Measurements from ENCODE around the gene SLC6A5. TPM values are rescaled to one million over a fixed set of nuclear protein-coding genes. Genes with fewer than 3 reads are reported as not detected.

Gene SLC6A5
- total and polyA plus RNA-seq, 10 of the 15 experiments (the other 5 are each of a cell fraction or from before 2014, with no cell fraction given), result 0.01 TPM; not detected in 9

DNA sequence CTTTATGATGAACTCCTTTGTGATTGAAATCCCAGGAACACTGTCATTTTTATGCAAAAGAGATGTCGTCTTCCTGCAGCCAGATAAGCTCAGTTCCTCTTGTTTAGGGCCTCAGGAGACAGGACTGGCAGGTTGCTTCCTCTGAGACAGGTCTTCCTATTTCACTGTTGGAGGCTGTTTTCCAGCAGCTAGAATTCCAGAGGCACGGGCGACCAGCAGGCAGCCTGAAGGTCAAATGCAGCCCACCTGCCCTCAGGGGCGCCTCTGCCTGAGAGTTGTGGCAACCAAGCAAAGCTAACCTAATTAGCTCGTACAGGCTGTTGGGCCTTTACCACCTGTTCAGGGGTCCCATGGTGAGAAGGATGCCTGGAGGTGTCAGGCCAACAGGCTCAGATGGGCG lies 22.3 kb downstream of the SLC6A5 start:
- H3K27me3 ChIP-seq (replicated peaks in 1 of 2; ENCODE audit: control insufficient read depth in 2 of 2, insufficient read depth in 2 of 2, low read length in 1 of 2), result peaks cover 0 to 8% of the 10 kb centered on the region in 2 experiments; a peak in 2 of 4 replicates
- H3K4me3 ChIP-seq, result no peak overlapping the region
- CTCF ChIA-PET, result no interaction called here
- in situ Hi-C loops (cut with MboI), result no loop called here
- no peaks in the 10 kb centered on the region for H3K9me3 ChIP-seq (replicated peaks; ENCODE audit: control insufficient read depth, insufficient read depth, low read length)
- no peak overlapping the region for H3K4me2 ChIP-seq (ENCODE audit: control insufficient read depth, insufficient read depth)
- POLR2A ChIA-PET, result no interaction called here
- no peak for DNase-seq (ENCODE audit: low read depth, low spot score)
- no TSS peak for BruUV-seq (replicated peaks)
- intact Hi-C loops (cut with micrococcal nuclease; ENCODE audit: unreplicated experiment), result no loop called here
- ATAC-seq, result no peak
- H2AFZ ChIP-seq (ENCODE audit: control insufficient read depth, low read depth, low read length), result no peak overlapping the region
- H3K9ac ChIP-seq (ENCODE audit: control insufficient read depth, insufficient read depth, low read length), result no peak overlapping the region
- H3K79me2 ChIP-seq (ENCODE audit: control insufficient read depth, insufficient read depth, low read length), result no peaks in the 10 kb centered on the region
- WGBS (ENCODE audit: insufficient coverage, insufficient replicate concordance, low lambda C conversion rate, missing lambda C conversion rate), result 6% methylated on average over 6 of the region's 6 CpGs
- FAIRE-seq, result no peak
- TF ChIP-seq CHD1 (IDR thresholded peaks at IDR 0.05; ENCODE audit: low read depth, low read length) (no peak), EGR1 (IDR thresholded peaks at IDR 0.05; ENCODE audit: borderline replicate concordance in 1 of 2, low read depth in 2 of 2, low read length in 2 of 2) (no peak), PML (IDR thresholded peaks at IDR 0.05; ENCODE audit: low read length) (no peak), SMC3 (IDR thresholded peaks at IDR 0.05; ENCODE audit: borderline replicate concordance, low read length) (no peak), SP1 (IDR thresholded peaks at IDR 0.05; ENCODE audit: low read depth, low read length) (no peak), MTA3 (IDR thresholded peaks at IDR 0.05; ENCODE audit: borderline replicate concordance, low read length) (no peak), ESRRA (IDR thresholded peaks at IDR 0.05; ENCODE audit: low read length) (no peak), ZNF384 (IDR thresholded peaks at IDR 0.05; ENCODE audit: borderline replicate concordance, low read depth, low read length) (no peak), NRF1 (conservative IDR thresholded peaks at IDR 0.05; ENCODE audit: low read depth, low read length) (no peak), FOS (IDR thresholded peaks at IDR 0.05; ENCODE audit: borderline replicate concordance, extremely low read depth, insufficient read length) (no peak), YBX1 (IDR thresholded peaks at IDR 0.05) (no peak)
- TF ChIP-seq, protein P1, sequence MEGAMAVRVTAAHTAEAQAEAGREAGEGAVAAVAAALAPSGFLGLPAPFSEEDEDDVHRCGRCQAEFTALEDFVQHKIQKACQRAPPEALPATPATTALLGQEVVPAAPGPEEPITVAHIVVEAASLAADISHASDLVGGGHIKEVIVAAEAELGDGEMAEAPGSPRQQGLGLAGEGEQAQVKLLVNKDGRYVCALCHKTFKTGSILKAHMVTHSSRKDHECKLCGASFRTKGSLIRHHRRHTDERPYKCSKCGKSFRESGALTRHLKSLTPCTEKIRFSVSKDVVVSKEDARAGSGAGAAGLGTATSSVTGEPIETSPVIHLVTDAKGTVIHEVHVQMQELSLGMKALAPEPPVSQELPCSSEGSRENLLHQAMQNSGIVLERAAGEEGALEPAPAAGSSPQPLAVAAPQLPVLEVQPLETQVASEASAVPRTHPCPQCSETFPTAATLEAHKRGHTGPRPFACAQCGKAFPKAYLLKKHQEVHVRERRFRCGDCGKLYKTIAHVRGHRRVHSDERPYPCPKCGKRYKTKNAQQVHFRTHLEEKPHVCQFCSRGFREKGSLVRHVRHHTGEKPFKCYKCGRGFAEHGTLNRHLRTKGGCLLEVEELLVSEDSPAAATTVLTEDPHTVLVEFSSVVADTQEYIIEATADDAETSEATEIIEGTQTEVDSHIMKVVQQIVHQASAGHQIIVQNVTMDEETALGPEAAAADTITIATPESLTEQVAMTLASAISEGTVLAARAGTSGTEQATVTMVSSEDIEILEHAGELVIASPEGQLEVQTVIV (IDR thresholded peaks at IDR 0.05; ENCODE audit: borderline replicate concordance, partially characterized antibody), result no peak
- TF ChIP-seq, protein P2, sequence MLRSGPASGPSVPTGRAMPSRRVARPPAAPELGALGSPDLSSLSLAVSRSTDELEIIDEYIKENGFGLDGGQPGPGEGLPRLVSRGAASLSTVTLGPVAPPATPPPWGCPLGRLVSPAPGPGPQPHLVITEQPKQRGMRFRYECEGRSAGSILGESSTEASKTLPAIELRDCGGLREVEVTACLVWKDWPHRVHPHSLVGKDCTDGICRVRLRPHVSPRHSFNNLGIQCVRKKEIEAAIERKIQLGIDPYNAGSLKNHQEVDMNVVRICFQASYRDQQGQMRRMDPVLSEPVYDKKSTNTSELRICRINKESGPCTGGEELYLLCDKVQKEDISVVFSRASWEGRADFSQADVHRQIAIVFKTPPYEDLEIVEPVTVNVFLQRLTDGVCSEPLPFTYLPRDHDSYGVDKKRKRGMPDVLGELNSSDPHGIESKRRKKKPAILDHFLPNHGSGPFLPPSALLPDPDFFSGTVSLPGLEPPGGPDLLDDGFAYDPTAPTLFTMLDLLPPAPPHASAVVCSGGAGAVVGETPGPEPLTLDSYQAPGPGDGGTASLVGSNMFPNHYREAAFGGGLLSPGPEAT (IDR thresholded peaks at IDR 0.05; ENCODE audit: low read depth), result no peak
- TF ChIP-seq, protein P3, sequence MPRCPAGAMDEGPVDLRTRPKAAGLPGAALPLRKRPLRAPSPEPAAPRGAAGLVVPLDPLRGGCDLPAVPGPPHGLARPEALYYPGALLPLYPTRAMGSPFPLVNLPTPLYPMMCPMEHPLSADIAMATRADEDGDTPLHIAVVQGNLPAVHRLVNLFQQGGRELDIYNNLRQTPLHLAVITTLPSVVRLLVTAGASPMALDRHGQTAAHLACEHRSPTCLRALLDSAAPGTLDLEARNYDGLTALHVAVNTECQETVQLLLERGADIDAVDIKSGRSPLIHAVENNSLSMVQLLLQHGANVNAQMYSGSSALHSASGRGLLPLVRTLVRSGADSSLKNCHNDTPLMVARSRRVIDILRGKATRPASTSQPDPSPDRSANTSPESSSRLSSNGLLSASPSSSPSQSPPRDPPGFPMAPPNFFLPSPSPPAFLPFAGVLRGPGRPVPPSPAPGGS (IDR thresholded peaks at IDR 0.05; ENCODE audit: borderline replicate concordance, insufficient read depth, low read depth, low read length, poor library complexity, severe bottlenecking), result no peak
- RAD21 ChIA-PET (ENCODE audit: unreplicated experiment), result no interaction called here
- H3K27ac ChIP-seq (ENCODE audit: control insufficient read depth, insufficient read depth), result no peak overlapping the region
- SMC1A ChIA-PET (ENCODE audit: uncharacterized antibody, unreplicated experiment), result no interaction called here
- no peaks in the 10 kb centered on the region for H4K20me1 ChIP-seq (ENCODE audit: control insufficient read depth, insufficient read depth)
- H3K36me3 ChIP-seq (ENCODE audit: control insufficient read depth in 2 of 2, insufficient read depth in 2 of 2, low read length in 1 of 2), result no peaks in the 10 kb centered on the region
- no peaks in the 10 kb centered on the region for H3K4me1 ChIP-seq (ENCODE audit: control insufficient read depth, insufficient read depth, low read length)

Data from GM12878 (cell line).